SK-N-SH (cell line): ENCODE data around the gene WDR75.

Source experiments
- EZH2phosphoT487 ChIP-seq: fragments of 200-600 bp; sonication (generic); IDR thresholded peaks from 2 replicates; pipeline ENCODE4 v1.6.1; 2017; ENCODE audit warnings: low read depth, mixed run types, mild to moderate bottlenecking, antibody characterized with exemption, moderate library complexity, borderline replicate concordance
- FOXJ3 ChIP-seq: sonication (generic); formaldehyde crosslinking; IDR thresholded peaks from 2 replicates; pipeline ENCODE4 v1.5.1; 2020; ENCODE audit warnings: mild to moderate bottlenecking, missing genetic modification reagents
- GABPA ChIP-seq: IDR thresholded peaks from 2 replicates; pipeline ENCODE4 v1.4.0; 2012; ENCODE audit warnings: low read depth, mild to moderate bottlenecking
- IRF3 ChIP-seq: fragments of 150-350 bp; IDR thresholded peaks from 2 replicates; pipeline ENCODE4 v1.6.1; 2016; ENCODE audit warnings: mild to moderate bottlenecking, low read depth, low read length
- MAX ChIP-seq: IDR thresholded peaks from 2 replicates; pipeline ENCODE4 v1.4.0; 2012; ENCODE audit warnings: low read depth
- PBX3 ChIP-seq: IDR thresholded peaks from 2 replicates; pipeline ENCODE4; 2012
- POLR2AphosphoS5 ChIP-seq: IDR thresholded peaks from 2 replicates; pipeline ENCODE4 v1.6.1; 2012; ENCODE audit warnings: low read depth, low read length
- RCOR1 ChIP-seq: fragments of 150-350 bp; IDR thresholded peaks from 2 replicates; pipeline ENCODE4 v1.6.1; 2017; ENCODE audit warnings: antibody characterized with exemption, low read length
- SMC3 ChIP-seq: IDR thresholded peaks from 2 replicates; pipeline ENCODE4 v1.6.1; 2012; ENCODE audit warnings: low read depth, low read length, improper control_type of control experiment
- TAF1 ChIP-seq: IDR thresholded peaks from 2 replicates; pipeline ENCODE4 v1.6.1; 2012; ENCODE audit warnings: low read depth, mild to moderate bottlenecking, low read length, moderate library complexity, borderline replicate concordance
- TF ChIP-seq, protein P1 (sequence below): fragments of 200-600 bp; sonication (generic); IDR thresholded peaks from 2 replicates; pipeline ENCODE4 v1.6.1; 2017; ENCODE audit warnings: antibody characterized with exemption, mild to moderate bottlenecking, moderate library complexity
- TF ChIP-seq, protein P2 (sequence below): IDR thresholded peaks from 2 replicates; pipeline ENCODE4 v1.6.1; 2012; ENCODE audit warnings: mild to moderate bottlenecking, low read depth, low read length, moderate library complexity

DNA sequence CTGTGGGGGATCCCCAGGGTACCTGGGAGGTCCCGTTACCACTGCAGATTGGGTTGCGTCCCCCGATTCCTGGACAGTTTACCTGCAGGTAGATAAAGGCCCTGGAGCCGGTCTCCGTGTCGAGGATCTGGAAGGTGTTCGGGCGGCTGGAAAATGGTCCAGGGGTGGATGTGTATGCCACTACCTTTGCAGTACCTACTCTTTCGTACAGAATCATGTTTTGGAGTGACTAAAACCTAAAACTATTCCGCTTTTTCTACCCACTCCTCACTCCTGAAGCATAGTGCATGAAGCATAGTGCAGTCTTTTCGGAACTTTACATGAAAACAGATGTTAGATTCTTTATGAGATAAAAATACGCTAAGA is 418 bp downstream of the WDR75 start:
- TF ChIP-seq GABPA (no peak), MAX (no peak), RCOR1 (no peak), IRF3 (no peak), FOXJ3 (CRISPR knock-in tag) (no peak), PBX3 (no peak), EZH2phosphoT487 (no peak), TAF1 (no peak), SMC3 (no peak), POLR2AphosphoS5 (no peak)
- TF ChIP-seq, protein P1, sequence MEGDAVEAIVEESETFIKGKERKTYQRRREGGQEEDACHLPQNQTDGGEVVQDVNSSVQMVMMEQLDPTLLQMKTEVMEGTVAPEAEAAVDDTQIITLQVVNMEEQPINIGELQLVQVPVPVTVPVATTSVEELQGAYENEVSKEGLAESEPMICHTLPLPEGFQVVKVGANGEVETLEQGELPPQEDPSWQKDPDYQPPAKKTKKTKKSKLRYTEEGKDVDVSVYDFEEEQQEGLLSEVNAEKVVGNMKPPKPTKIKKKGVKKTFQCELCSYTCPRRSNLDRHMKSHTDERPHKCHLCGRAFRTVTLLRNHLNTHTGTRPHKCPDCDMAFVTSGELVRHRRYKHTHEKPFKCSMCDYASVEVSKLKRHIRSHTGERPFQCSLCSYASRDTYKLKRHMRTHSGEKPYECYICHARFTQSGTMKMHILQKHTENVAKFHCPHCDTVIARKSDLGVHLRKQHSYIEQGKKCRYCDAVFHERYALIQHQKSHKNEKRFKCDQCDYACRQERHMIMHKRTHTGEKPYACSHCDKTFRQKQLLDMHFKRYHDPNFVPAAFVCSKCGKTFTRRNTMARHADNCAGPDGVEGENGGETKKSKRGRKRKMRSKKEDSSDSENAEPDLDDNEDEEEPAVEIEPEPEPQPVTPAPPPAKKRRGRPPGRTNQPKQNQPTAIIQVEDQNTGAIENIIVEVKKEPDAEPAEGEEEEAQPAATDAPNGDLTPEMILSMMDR = no peak
- TF ChIP-seq, protein P2, sequence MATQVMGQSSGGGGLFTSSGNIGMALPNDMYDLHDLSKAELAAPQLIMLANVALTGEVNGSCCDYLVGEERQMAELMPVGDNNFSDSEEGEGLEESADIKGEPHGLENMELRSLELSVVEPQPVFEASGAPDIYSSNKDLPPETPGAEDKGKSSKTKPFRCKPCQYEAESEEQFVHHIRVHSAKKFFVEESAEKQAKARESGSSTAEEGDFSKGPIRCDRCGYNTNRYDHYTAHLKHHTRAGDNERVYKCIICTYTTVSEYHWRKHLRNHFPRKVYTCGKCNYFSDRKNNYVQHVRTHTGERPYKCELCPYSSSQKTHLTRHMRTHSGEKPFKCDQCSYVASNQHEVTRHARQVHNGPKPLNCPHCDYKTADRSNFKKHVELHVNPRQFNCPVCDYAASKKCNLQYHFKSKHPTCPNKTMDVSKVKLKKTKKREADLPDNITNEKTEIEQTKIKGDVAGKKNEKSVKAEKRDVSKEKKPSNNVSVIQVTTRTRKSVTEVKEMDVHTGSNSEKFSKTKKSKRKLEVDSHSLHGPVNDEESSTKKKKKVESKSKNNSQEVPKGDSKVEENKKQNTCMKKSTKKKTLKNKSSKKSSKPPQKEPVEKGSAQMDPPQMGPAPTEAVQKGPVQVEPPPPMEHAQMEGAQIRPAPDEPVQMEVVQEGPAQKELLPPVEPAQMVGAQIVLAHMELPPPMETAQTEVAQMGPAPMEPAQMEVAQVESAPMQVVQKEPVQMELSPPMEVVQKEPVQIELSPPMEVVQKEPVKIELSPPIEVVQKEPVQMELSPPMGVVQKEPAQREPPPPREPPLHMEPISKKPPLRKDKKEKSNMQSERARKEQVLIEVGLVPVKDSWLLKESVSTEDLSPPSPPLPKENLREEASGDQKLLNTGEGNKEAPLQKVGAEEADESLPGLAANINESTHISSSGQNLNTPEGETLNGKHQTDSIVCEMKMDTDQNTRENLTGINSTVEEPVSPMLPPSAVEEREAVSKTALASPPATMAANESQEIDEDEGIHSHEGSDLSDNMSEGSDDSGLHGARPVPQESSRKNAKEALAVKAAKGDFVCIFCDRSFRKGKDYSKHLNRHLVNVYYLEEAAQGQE = no peak
